GM18508 (cell line): Measurements from ENCODE around the gene PRODH2.
"Not testable (repeated sequence)": the region's sequence is repeated elsewhere in the genome, so short reads cannot be mapped to it uniquely, and the experiment has no call there.

Source experiments
- ATAC-seq: cut with Tn5 transposase; IDR thresholded peaks from one replicate; pipeline ENCODE4 v1.9.1; 2021; ENCODE audit warnings: moderate number of reproducible peaks; ENCODE audit not compliant: insufficient read depth, unreplicated experiment

Gene PRODH2

DNA sequence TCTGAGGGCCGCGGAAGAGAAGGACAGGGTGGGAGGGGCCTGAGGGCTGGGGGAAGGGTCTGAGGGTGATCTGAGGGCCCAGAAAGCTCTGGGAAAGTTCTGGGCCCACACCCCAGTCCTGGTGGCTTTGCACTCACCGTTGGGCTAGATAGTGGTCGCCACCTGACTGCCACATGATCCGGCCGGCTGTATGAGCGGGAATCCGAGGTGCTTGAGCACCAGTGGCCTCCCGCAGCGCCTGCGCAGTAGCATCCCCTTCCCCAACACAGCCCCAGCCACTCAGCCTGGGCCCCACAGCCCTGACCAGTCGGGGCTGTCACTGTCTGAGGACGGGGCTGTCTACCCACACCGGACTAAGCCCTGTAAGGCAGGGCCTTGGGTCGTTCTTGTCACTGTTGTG is 15.0 kb downstream of the PRODH2 start:
- no peak for ATAC-seq

DNA sequence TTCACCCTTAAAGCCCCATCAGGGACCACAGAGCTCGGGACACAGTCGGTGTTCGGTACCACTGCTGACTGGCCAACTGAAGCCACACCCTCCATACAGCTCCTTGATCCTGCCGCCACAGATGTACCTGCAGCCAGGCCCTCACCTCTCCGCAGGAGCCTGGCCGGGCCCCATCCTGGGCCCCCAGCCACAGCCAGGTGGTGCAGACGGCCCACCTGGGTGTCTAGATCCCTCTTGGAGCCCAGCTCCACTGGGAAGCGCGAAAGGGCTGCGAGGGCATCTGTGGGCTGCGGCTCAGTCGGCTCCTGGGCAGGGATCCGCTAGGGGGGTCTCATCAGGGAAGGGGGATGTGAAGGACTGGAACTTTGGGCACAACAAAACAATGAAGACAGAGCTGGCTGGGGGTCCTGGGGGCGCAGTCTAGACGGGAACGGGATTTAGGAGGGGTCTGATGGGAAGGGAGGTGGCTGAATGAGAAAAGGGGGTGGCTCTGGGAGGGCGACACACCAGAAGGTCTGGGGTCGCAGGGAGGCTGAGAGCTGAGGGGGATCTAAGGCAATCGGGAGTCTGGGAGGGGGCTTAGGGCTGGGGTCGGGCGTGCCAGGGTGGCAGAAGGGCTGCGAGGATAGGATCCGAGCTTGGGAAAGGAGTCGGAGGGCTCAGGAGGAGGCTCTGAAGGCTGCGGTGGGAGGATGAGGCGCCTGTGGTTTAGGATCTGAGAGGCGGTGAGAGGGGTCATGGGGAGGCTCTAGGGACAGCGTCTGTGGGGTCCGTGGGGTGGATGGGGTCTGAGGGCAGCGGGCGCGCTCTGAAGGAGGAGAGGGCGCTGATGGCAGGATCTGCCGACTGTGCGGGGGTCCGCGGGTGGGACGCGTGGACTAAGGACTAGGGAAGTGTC is 15.8 kb downstream of the PRODH2 start:
- ATAC-seq: no peak

DNA sequence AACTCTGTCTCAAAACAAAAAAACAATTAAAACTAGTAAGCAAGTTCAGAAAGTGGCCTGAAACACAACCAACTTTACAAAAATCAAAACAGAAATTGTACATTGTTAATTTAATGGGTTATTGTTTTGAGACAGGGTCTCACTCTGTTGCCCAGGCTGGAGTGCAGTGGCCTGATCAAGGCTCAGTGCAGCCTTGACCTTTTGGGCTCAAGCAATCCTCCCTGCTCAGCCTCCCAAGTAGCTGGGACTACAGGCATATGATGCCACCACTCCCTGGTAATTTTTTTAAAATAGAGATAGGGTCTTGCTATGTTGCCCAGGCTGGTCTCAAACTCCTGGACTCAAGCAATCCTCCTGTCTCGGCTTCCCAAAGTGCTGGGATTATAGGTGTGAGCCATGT is 17.1 kb downstream of the PRODH2 start:
- not testable (repeated sequence) for ATAC-seq

DNA sequence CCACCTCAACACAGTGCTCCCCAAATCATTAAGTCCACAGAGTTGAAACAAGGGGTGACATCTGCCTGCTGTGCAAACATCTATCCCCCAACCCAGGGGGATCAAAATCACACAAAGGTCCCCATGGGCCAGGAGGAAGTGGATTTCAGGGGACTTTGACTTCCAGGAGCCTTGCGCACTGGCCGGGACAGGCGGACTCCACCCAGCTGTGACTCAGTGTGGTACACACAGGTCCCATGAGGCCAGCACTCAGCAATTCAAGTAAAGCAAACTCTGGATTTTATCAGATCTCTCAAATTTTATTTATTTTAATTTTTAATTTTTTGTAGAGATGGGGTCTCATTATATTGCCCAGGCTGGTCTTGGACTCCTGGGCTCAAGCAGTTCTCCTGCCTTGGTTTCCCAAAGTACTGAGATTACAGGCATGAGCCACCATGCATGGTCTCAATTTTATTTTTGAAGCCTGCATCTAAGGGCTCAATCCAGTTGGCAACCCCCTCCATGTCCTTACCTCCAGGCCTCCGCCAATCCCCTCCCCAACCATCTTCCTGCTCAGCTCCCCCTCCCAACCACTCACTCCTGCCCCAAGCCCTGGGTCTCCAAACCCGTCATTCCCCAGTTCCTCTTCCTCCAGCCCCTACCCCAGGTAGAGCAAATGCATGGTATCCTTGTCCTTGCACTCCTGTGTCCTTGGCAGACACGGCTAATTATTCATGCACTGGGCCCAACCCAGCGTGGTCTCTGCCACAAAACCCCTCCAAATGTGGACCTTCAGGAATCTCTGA is 19.1 kb downstream of the PRODH2 start:
- no peak for ATAC-seq

DNA sequence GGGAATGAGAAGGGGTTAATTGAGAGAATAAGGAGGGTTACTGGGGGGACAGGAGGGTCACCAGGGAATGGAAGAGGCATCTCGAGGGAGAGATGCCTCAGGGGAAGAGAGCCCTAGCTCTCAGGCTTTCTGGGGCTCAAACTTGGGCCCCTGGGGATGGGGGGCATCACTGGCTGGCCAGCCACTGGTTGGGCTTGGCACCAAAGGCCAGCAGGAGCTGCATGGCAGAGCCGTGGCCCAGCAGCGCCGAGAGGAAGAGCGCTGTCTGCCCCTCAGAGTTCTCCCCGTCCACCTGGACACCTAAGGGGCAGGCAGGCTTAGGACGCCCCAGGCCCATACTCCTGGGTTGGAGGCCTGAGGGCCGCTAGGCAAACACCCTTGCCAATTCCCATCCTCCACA is 19.8 kb downstream of the PRODH2 start:
- no peak for ATAC-seq

DNA sequence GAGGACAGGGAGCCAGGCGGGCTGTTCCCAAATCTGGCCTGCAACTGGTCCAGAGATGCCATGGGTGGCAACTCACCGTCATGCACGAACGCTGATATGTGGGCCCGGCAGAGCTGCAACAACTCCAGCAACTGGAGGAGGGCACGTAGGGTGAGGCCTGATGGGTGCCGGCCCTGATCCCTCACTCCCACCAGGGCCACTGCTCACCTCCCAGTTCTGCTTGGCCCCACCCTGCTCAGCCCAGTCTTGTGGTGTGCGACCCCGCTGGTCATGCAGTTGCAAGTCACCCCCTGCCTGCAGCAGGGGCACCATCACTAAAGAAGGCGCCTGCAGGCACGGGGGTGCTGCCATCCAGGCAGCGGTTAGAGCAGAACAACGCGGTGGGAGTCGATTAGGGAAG is 20.3 kb downstream of the PRODH2 start:
- no peak for ATAC-seq

DNA sequence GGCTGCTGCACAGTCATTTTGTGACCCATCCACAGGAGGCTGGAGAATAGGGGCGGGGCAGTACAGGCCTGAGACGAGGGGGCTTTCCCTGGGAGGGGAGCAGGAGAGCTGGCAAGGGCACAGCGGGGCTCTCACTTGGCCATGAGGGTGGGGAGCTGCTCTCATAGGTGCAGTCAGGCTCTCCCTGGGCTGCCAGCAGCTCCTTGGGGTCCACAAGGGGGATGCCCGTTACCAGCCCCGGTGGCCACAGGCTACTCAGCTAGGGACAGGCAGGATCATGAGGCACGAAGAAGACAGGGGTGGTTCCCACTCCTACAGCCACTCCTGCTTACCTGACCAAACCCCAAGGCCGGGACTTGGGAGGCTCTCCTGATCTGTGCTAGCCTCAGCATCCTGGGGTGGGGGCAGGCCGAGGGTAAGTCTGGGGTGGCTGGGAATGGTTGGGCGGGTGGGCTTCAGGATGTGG is 20.8 kb downstream of the PRODH2 start:
- ATAC-seq: no peak

DNA sequence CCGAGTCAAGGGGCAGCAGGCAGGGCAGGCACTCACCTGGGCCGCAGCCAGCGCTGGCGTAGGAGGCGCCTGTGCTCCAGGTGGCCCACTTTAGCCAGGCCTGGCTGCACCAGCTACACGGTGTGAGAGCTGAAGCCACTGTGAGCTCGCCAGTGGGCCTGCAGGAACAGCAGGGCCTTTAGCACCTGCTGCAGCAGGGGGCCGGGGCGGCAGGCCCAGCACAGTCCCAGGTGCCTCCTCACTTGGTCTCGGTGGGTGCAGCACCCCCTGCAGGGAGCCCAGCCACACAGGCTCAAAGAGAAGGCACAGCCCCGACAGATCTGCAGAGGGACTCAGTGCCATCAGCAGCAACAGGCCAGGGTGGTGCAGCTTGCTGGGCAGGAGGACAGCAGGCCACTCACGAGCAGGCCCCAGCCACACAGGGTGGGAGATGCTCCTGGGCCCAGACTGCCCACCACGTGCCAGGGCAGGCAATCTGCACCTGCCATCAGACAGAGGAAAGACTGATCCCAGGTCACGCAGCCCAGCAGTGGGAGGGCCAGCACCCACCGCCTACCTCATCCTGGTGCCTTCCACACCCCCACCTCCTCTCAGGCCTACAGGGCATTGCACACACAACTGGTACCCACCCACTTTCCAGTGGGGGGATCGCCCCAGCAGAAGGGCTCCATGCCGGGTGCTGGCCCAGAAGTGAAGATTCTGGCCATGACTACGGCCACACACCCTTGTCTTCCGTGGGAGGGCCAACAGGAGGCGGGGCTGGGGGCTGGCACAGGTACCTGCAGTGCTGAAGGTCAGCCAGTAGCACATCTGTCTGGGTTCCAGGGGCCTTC is 21.4 kb downstream of the PRODH2 start:
- ATAC-seq: no peak

DNA sequence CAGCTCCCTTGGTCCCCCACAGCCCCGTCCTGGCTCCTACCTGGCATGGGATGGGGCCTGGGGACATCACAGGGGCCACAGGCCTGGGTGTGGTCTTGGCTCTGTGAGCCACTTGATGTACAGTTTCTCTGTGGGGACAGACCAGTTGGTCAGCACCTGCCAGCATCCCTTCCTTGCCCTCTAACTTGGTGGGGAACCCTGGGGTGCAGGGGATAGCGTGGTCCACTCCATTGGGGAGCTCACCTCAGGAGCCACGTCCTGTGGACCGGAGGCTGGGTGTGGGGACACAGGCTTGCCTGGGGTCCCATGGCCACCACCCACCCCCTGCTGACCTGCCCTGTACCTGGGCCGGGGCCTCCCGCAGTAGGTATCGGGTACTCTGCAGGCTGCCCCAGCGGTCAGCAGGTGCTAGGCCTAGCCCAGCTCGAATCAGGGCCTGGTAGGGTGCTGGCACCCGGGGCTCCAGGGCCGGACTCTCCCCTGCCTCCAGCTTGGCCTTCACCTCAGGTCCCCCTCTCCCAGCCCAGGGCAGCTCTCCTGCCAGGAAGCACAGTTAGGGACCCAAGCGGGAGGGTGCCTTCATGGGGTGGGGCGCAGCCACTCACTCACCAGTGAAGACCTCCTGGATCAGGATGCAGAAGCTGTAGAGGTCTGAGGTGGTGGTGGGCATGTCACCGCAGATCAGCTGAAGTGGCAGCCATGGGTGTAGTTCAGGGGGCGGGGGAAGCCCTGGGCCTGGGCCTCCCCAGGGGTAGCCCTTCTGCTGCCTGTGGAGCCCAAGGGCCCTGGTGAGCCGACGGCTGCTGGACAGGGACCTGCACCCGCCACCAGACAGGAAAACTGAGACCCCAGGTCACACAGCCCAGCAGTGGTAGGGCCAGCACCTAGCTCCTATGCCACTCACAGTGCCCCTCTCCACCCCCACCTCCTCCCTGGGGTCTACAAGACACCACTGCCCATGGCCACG is 22.4 kb downstream of the PRODH2 start:
- ATAC-seq: no peak

DNA sequence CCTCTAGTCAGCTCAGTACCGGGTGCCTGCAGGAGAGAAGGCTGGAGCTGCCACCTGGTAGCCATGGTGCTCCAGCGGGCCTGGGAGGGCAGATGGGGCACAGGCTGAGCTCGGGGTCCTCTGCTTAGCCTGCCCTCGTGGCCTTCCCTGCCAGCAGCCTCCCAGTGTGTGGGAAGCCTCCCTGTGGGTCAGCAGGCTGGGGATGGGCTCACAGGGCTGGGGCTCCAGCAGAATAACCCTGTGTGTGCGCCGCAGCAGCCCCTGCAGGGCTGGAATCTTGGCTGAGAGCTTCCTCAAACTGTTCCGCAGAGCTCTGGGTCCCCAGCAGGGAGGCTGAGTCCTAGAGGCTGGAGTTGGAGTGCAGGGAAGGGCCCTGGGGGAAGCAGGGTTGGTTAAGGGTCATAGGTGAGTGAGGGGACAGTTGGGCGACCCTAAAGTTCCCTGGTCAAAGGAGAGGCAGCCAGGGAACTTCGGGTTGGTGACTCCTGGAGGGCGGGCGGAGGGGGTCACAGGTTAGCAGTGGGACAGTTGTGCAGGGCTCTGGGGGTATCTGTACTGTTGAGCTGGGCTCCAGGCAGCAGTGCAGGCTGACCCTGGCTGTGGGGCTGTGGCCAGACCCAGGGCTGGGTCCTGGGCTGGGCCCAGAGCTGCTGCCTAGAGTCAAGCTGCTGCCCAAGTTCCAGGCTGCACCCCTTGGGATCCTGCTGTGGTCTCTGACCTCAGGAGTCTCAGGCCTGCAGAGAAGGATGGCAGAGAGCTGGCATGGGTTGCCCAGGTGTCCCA is 23.3 kb downstream of the PRODH2 start:
- ATAC-seq: no peak

DNA sequence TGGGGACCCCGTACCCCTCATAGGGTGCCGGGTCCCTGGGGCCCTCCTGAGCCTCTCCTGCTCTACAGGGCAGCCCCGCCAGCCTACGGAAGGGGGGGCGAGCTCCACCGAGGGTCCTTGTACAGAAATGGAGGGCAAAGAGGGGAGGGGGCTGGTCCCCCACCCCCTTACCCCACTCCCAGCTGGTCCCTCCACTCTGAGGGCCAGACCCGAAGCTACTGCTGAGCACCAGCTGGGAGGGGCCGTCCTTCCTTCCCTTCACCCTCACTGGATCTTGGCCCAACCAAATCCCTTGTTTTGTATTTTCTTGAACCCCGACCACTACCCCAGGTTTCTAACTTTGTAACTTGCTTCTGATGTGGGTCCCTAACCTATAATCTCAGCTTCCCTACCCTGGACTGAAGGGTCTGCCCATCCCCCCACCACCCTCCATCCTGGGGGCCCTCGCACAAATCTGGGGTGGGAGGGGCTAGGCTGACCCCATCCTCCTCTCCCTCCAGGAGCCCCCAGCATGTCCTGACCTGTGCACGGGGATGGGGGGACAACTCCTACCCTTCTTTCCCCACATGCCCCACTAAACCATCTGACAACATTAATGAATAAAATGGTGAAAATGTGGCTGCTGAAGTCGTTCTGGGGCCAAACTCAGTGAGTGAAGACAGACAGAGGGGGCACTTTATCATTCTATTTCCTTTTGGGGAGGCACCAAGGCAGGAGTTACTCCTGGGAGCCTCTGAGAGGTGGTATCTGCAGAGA is 24.3 kb downstream of the PRODH2 start:
- ATAC-seq: no peak

DNA sequence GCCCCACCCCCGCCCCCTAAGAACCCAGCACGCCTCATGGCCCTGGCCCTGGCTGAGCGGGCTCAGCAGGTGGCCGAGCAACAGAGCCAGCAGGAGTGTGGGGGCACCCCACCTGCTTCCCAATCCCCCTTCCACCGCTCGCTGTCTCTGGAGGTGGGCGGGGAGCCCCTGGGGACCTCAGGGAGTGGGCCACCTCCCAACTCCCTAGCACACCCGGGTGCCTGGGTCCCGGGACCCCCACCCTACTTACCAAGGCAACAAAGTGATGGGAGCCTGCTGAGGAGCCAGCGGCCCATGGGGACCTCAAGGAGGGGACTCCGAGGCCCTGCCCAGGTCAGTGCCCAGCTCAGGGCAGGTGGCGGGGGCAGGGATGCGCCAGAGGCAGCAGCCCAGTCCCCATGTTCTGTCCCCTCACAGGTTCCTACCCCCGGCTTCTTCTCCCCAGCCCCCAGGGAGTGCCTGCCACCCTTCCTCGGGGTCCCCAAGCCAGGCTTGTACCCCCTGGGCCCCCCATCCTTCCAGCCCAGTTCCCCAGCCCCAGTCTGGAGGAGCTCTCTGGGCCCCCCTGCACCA is 25.3 kb downstream of the PRODH2 start:
- no peak for ATAC-seq

DNA sequence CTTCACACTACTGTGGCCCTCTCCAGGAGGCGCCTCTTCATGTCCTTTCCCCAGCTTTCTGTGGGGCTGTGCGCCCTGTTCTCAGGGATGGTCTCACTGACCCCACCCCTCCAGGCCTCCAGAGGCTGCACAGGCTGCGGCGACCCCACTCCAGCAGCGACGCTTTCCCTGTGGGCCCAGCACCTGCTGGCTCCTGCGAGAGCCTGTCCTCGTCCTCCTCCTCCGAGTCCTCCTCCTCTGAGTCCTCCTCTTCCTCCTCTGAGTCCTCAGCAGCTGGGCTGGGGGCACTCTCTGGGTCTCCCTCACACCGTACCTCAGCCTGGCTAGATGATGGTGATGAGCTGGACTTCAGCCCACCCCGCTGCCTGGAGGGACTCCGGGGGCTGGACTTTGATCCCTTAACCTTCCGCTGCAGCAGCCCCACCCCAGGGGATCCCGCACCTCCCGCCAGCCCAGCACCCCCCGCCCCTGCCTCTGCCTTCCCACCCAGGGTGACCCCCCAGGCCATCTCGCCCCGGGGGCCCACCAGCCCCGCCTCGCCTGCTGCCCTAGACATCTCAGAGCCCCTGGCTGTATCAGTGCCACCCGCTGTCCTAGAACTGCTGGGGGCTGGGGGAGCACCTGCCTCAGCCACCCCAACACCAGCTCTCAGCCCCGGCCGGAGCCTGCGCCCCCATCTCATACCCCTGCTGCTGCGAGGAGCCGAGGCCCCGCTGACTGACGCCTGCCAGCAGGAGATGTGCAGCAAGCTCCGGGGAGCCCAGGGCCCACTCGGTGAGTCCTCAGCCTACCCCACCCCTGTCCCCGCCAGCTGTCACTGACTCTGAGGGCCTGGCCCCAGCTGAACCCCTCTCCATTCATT is 26.1 kb downstream of the PRODH2 start:
- ATAC-seq: no peak

DNA sequence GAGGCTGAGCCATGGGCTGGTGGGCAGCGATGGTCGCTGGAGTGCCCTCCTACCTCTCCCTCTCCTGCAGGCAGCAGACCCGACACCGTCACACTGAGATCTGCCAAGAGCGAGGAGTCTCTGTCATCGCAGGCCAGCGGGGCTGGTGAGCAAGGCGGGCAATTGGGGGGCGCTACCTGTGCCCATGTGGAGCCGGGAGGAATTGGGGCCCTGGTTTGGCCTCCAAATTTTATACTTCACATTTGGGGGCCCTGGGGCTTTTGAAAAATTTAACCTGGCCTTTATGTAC is 27.4 kb downstream of the PRODH2 start:
- ATAC-seq: no peak

DNA sequence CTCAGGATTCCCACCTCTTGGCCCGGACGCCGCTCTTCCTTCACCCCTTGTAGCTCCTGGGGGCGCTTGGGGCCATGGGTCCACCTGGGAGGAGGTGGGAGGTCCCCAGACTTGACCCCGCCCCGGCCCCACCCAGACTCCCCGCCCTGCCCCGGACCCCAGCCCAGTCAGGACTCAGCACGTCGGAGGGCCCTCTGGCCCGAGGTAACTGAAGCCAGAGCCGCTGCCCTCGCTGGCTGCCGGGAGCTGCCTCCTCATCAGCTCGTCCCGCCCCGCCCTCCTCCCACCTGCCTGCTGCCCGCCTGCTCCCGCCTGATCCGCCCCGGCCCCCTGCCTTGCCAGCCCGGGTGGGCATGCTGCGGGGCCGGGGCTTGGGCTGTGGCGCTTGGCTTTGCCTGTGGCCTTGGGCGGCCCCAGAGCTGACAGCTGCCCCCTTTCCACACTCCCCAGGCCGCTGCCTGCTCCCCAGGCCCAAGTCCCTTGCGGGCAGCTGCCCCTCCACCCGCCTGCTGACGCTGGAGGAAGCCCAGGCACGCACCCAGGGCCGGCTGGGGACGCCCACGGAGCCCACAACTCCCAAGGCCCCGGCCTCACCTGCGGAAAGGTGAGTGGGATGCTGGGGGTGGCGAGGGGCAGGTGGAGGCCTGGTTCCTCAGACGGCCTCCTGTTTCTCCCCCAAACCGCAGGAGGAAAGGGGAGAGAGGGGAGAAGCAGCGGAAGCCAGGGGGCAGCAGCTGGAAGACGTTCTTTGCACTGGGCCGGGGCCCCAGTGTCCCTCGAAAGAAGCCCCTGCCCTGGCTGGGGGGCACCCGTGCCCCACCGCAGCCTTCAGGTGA is 27.9 kb downstream of the PRODH2 start:
- no peak for ATAC-seq
